Measurements from ENCODE around the gene CGGBP1.

Gene CGGBP1

GRCh38 chr3:88033808-88034207, 25.0 kb downstream of the CGGBP1 start:
- no peak overlapping the region for H2BK5ac ChIP-seq (ENCODE audit: low read length)
- H3K4me2 ChIP-seq (ENCODE audit: low read length): no peak overlapping the region
- no peak overlapping the region for H2BK15ac ChIP-seq (replicated peaks; ENCODE audit: low read depth)
- no peak overlapping the region for H4K5ac ChIP-seq (ENCODE audit: low read length)
- H3K79me1 ChIP-seq (ENCODE audit: low read length): no peaks in the 10 kb centered on the region
- H3K79me2 ChIP-seq (ENCODE audit: control insufficient read depth, insufficient read depth, low read length): no peaks in the 10 kb centered on the region
- no peak overlapping the region for H4K8ac ChIP-seq (ENCODE audit: low read depth, low read length)
- no CpG with 5 or more reads among the region's 2 CpGs for WGBS (ENCODE audit: extremely low coverage, insufficient coverage, low lambda C conversion rate)
- H3K36me3 ChIP-seq (ENCODE audit: control insufficient read depth, insufficient read depth, low read length): no peaks in the 10 kb centered on the region
- H2BK120ac ChIP-seq (ENCODE audit: low read depth, low read length): no peak overlapping the region
- no peak overlapping the region for H3K9ac ChIP-seq (ENCODE audit: low read length)
- no peak overlapping the region for H3K56ac ChIP-seq (ENCODE audit: low read length)
- H3K4me1 ChIP-seq (ENCODE audit: control insufficient read depth, low read depth, low read length): no peaks in the 10 kb centered on the region
- H3K18ac ChIP-seq (ENCODE audit: low read length): no peak overlapping the region
- no peak overlapping the region for H3K27ac ChIP-seq (ENCODE audit: low read depth, low read length)
- H3K4me3 ChIP-seq (ENCODE audit: low read length): no peak overlapping the region
- no peak overlapping the region for H2AK5ac ChIP-seq (ENCODE audit: low read length)
- H3K4ac ChIP-seq (ENCODE audit: low read depth, low read length): no peak overlapping the region
- H3K27me3 ChIP-seq (ENCODE audit: insufficient read depth, low read length, poor library complexity): no peaks in the 10 kb centered on the region
- no peak for DNase-seq
- no peak overlapping the region for H3K23ac ChIP-seq (ENCODE audit: low read length)

DNA sequence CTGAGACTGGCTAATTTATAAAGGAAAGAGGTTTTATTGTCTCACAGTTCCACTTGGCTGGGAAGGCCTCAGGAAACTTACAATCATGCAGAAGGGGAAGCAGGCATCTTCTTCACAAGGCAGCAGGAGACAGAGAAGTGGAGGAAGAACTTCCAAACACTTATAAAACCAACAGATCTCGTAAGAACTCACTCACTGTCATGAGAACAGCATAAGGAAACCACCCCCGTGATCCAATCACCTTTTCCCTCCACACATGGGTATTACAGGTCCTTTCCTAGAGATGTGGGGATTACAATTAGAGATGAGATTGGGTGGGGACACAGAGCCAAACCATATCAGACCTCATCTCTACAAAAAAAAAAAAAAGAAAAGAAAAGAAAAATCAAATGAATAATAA, 25.7 kb downstream of the CGGBP1 start:
- Histone ChIP-seq H3K4me2 (ENCODE audit: low read length) (no peak overlapping the region), H4K8ac (ENCODE audit: low read depth, low read length) (no peak overlapping the region), H2BK120ac (ENCODE audit: low read depth, low read length) (no peak overlapping the region), H2AK5ac (ENCODE audit: low read length) (no peak overlapping the region), H3K9ac (ENCODE audit: low read length) (no peak overlapping the region), H3K56ac (ENCODE audit: low read length) (no peak overlapping the region), H3K36me3 (ENCODE audit: control insufficient read depth, insufficient read depth, low read length) (no peaks in the 10 kb centered on the region), H3K18ac (ENCODE audit: low read length) (no peak overlapping the region), H3K79me2 (ENCODE audit: control insufficient read depth, insufficient read depth, low read length) (no peaks in the 10 kb centered on the region), H2BK15ac (replicated peaks; ENCODE audit: low read depth) (no peak overlapping the region), H3K79me1 (ENCODE audit: low read length) (no peaks in the 10 kb centered on the region), H3K27ac (ENCODE audit: low read depth, low read length) (no peak overlapping the region), H3K23ac (ENCODE audit: low read length) (no peak overlapping the region), H3K27me3 (ENCODE audit: insufficient read depth, low read length, poor library complexity) (no peaks in the 10 kb centered on the region), H3K4me1 (ENCODE audit: control insufficient read depth, low read depth, low read length) (no peaks in the 10 kb centered on the region), H2BK5ac (ENCODE audit: low read length) (no peak overlapping the region), H3K4me3 (ENCODE audit: low read length) (no peak overlapping the region), H4K5ac (ENCODE audit: low read length) (no peak overlapping the region), H3K4ac (ENCODE audit: low read depth, low read length) (no peak overlapping the region)
- no CpG with 5 or more reads among the region's 2 CpGs for WGBS (ENCODE audit: extremely low coverage, insufficient coverage, low lambda C conversion rate)
- DNase-seq: no peak

DNA sequence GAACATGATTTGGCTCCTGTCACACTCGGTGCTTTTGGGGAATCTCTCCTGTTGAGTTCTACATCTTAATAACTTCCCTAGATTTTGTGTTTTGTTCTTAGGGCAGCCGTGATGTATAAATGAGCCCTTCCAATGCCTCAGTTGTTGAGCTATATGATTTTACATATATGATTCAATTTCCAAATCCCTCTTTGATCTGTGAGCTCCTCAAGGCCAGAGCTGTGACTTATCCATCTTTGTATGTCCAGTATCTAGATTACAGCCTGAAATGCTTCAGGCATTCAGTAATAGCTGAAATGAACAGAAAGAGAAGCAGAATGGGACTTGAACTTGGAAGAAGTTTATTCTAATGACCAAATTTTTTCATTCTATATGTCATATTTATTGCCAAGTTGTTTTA, 26.6 kb downstream of the CGGBP1 start:
- Histone ChIP-seq H3K18ac (ENCODE audit: low read length) (no peak overlapping the region), H2BK5ac (ENCODE audit: low read length) (no peak overlapping the region), H3K36me3 (ENCODE audit: control insufficient read depth, insufficient read depth, low read length) (no peaks in the 10 kb centered on the region), H3K56ac (ENCODE audit: low read length) (no peak overlapping the region), H2AK5ac (ENCODE audit: low read length) (no peak overlapping the region), H3K4me3 (ENCODE audit: low read length) (no peak overlapping the region), H3K27me3 (ENCODE audit: insufficient read depth, low read length, poor library complexity) (no peaks in the 10 kb centered on the region), H2BK120ac (ENCODE audit: low read depth, low read length) (no peak overlapping the region), H3K4me2 (ENCODE audit: low read length) (no peak overlapping the region), H3K79me2 (ENCODE audit: control insufficient read depth, insufficient read depth, low read length) (no peaks in the 10 kb centered on the region), H2BK15ac (replicated peaks; ENCODE audit: low read depth) (no peak overlapping the region), H3K9ac (ENCODE audit: low read length) (no peak overlapping the region), H4K8ac (ENCODE audit: low read depth, low read length) (no peak overlapping the region), H3K79me1 (ENCODE audit: low read length) (no peaks in the 10 kb centered on the region), H3K4me1 (ENCODE audit: control insufficient read depth, low read depth, low read length) (no peaks in the 10 kb centered on the region), H3K23ac (ENCODE audit: low read length) (no peak overlapping the region), H3K27ac (ENCODE audit: low read depth, low read length) (no peak overlapping the region), H4K5ac (ENCODE audit: low read length) (no peak overlapping the region), H3K4ac (ENCODE audit: low read depth, low read length) (no peak overlapping the region)
- DNase-seq: no peak
- WGBS (ENCODE audit: extremely low coverage, insufficient coverage, low lambda C conversion rate): no CpG with 5 or more reads among the region's 2 CpGs

DNA sequence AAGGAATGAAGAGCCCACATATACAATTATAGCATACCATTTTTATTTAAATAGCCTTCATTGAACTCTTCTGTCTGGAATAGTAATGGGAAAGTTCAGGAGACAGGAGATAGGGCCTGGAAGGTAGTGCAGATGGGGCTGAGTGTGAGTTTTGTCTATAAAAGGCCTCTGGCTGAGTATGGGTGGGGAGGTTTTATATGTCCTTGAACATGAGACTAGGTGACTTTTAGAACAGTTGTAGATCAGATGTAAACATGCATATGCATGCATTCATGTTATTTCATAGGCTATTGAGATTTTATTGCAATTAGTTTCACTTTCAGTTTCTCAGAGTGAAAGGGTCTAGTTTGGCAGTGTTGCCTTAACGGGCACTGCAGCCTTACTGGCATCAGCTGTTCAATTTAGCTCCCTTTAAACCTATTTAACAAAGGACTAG, 27.1 kb downstream of the CGGBP1 start:
- Histone ChIP-seq H2AK5ac (ENCODE audit: low read length) (no peak overlapping the region), H3K4me2 (ENCODE audit: low read length) (no peak overlapping the region), H3K9ac (ENCODE audit: low read length) (no peak overlapping the region), H3K79me1 (ENCODE audit: low read length) (no peaks in the 10 kb centered on the region), H3K23ac (ENCODE audit: low read length) (no peak overlapping the region), H2BK120ac (ENCODE audit: low read depth, low read length) (no peak overlapping the region), H3K4me3 (ENCODE audit: low read length) (no peak overlapping the region), H4K5ac (ENCODE audit: low read length) (no peak overlapping the region), H3K18ac (ENCODE audit: low read length) (no peak overlapping the region), H2BK15ac (replicated peaks; ENCODE audit: low read depth) (no peak overlapping the region), H3K56ac (ENCODE audit: low read length) (no peak overlapping the region), H3K4ac (ENCODE audit: low read depth, low read length) (no peak overlapping the region), H4K8ac (ENCODE audit: low read depth, low read length) (no peak overlapping the region), H3K27me3 (ENCODE audit: insufficient read depth, low read length, poor library complexity) (no peaks in the 10 kb centered on the region), H2BK5ac (ENCODE audit: low read length) (no peak overlapping the region), H3K36me3 (ENCODE audit: control insufficient read depth, insufficient read depth, low read length) (no peaks in the 10 kb centered on the region), H3K4me1 (ENCODE audit: control insufficient read depth, low read depth, low read length) (no peaks in the 10 kb centered on the region), H3K27ac (ENCODE audit: low read depth, low read length) (no peak overlapping the region), H3K79me2 (ENCODE audit: control insufficient read depth, insufficient read depth, low read length) (no peaks in the 10 kb centered on the region)
- DNase-seq: no peak
- no CpG with 5 or more reads among the region's 1 CpG for WGBS (ENCODE audit: extremely low coverage, insufficient coverage, low lambda C conversion rate)

DNA sequence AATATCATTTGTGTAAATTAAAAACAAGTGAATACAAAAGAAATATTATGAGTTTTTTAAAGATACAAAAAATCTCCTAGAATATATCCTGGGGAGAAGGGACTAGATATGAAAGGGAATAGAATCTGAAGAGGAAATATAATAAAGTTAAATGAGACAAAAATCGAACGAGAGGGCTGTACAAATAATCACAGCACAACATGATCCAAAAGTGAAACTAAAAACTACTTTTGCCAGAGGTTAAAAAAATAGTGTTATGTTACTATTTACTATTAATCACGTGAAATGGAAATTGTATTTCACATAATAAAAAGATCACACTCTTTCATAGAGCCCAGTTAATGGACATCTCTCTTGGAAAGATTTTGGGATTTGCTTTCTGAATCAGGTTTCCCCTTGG, 28.6 kb downstream of the CGGBP1 start:
- Histone ChIP-seq H3K27ac (ENCODE audit: low read depth, low read length) (no peak overlapping the region), H3K56ac (ENCODE audit: low read length) (no peak overlapping the region), H3K79me2 (ENCODE audit: control insufficient read depth, insufficient read depth, low read length) (no peaks in the 10 kb centered on the region), H3K18ac (ENCODE audit: low read length) (no peak overlapping the region), H4K8ac (ENCODE audit: low read depth, low read length) (no peak overlapping the region), H3K23ac (ENCODE audit: low read length) (no peak overlapping the region), H2BK120ac (ENCODE audit: low read depth, low read length) (no peak overlapping the region), H3K4ac (ENCODE audit: low read depth, low read length) (no peak overlapping the region), H3K4me1 (ENCODE audit: control insufficient read depth, low read depth, low read length) (no peaks in the 10 kb centered on the region), H2AK5ac (ENCODE audit: low read length) (no peak overlapping the region), H3K27me3 (ENCODE audit: insufficient read depth, low read length, poor library complexity) (no peaks in the 10 kb centered on the region), H4K5ac (ENCODE audit: low read length) (no peak overlapping the region), H3K79me1 (ENCODE audit: low read length) (no peaks in the 10 kb centered on the region), H2BK15ac (replicated peaks; ENCODE audit: low read depth) (no peak overlapping the region), H3K9ac (ENCODE audit: low read length) (no peak overlapping the region), H3K36me3 (ENCODE audit: control insufficient read depth, insufficient read depth, low read length) (no peaks in the 10 kb centered on the region), H3K4me2 (ENCODE audit: low read length) (no peak overlapping the region), H2BK5ac (ENCODE audit: low read length) (no peak overlapping the region), H3K4me3 (ENCODE audit: low read length) (no peak overlapping the region)
- DNase-seq: no peak
- no CpG with 5 or more reads among the region's 3 CpGs for WGBS (ENCODE audit: extremely low coverage, insufficient coverage, low lambda C conversion rate)

- H4K8ac ChIP-seq (ENCODE audit: low read depth, low read length): no peak overlapping the region
- no peaks in the 10 kb centered on the region for H3K4me1 ChIP-seq (ENCODE audit: control insufficient read depth, low read depth, low read length)
- no peak for DNase-seq
- no peak overlapping the region for H3K4me3 ChIP-seq (ENCODE audit: low read length)
- no peak overlapping the region for H3K27ac ChIP-seq (ENCODE audit: low read depth, low read length)
- no peak overlapping the region for H2BK5ac ChIP-seq (ENCODE audit: low read length)
- no peaks in the 10 kb centered on the region for H3K27me3 ChIP-seq (ENCODE audit: insufficient read depth, low read length, poor library complexity)
- no peak overlapping the region for H2BK120ac ChIP-seq (ENCODE audit: low read depth, low read length)
- no CpG with 5 or more reads among the region's 2 CpGs for WGBS (ENCODE audit: extremely low coverage, insufficient coverage, low lambda C conversion rate)
- H3K79me1 ChIP-seq (ENCODE audit: low read length): no peaks in the 10 kb centered on the region
- no peak overlapping the region for H4K5ac ChIP-seq (ENCODE audit: low read length)
- H2BK15ac ChIP-seq (replicated peaks; ENCODE audit: low read depth): no peak overlapping the region
- no peak overlapping the region for H2AK5ac ChIP-seq (ENCODE audit: low read length)
- no peaks in the 10 kb centered on the region for H3K79me2 ChIP-seq (ENCODE audit: control insufficient read depth, insufficient read depth, low read length)
- H3K56ac ChIP-seq (ENCODE audit: low read length): no peak overlapping the region
- H3K4me2 ChIP-seq (ENCODE audit: low read length): no peak overlapping the region
- no peak overlapping the region for H3K4ac ChIP-seq (ENCODE audit: low read depth, low read length)
- H3K23ac ChIP-seq (ENCODE audit: low read length): no peak overlapping the region
- no peak overlapping the region for H3K18ac ChIP-seq (ENCODE audit: low read length)
- H3K36me3 ChIP-seq (ENCODE audit: control insufficient read depth, insufficient read depth, low read length): no peaks in the 10 kb centered on the region
- H3K9ac ChIP-seq (ENCODE audit: low read length): no peak overlapping the region
Observed at GRCh38 chr3:88028876-88029275, 29.9 kb downstream of the CGGBP1 start.

Data from mesendoderm (in vitro differentiated cells).